ENCODE data around the gene SPSB1.

SPSB1 gene

DNA sequence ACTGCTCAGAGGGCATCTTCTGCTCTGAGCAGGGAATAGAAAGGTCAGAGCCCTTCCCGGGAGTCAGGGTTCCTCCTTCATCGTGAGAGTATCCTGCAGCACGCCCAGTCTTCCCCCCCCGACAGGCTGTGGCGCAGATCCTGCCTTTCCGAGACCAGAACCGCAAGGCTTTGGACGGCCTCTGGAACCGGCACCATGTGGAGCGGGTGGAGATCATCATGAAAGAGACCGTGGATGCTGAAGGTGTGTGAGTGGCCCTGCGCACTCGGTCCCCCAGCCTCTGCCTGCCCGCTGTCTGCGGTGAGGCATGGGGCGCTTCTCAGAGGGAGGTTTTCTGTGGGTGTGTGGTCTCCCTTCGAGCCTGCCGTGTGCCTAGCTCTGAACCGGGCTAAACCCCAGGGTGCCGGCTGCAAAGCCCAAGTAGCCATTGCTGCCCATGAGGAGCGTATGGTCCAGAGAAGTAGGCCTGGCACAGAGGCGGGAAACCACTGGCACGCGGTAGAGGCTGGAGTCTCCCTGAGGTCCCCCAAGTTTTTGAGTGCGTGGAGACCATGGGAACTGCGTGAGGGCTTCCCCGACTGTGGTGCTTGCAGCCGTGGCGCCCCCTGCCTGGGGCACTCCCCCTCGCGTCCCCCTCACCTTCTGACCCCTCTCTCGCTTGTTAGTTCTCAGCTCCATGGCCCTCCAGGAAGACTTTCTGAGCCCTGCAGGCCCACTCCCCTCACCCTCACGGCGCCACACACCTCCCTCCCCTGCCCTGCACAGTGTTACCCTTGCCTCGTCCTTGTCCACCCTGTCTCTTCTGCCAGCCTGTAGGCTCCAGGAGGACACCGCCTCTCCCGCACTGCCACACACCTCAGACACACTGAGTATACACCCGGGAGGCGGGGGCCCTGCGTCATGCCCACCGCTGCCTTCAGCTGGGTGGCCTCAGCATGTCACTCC is 45.6 kb upstream of the SPSB1 start:
- no peak for DNase-seq (ENCODE audit: low read depth)
- TF ChIP-seq, protein P1, sequence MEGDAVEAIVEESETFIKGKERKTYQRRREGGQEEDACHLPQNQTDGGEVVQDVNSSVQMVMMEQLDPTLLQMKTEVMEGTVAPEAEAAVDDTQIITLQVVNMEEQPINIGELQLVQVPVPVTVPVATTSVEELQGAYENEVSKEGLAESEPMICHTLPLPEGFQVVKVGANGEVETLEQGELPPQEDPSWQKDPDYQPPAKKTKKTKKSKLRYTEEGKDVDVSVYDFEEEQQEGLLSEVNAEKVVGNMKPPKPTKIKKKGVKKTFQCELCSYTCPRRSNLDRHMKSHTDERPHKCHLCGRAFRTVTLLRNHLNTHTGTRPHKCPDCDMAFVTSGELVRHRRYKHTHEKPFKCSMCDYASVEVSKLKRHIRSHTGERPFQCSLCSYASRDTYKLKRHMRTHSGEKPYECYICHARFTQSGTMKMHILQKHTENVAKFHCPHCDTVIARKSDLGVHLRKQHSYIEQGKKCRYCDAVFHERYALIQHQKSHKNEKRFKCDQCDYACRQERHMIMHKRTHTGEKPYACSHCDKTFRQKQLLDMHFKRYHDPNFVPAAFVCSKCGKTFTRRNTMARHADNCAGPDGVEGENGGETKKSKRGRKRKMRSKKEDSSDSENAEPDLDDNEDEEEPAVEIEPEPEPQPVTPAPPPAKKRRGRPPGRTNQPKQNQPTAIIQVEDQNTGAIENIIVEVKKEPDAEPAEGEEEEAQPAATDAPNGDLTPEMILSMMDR (conservative IDR thresholded peaks at IDR 0.05; ENCODE audit: low read depth, low read length), result no peak
- H3K4me3 ChIP-seq (ENCODE audit: low read depth, low read length), result no peak overlapping the region

DNA sequence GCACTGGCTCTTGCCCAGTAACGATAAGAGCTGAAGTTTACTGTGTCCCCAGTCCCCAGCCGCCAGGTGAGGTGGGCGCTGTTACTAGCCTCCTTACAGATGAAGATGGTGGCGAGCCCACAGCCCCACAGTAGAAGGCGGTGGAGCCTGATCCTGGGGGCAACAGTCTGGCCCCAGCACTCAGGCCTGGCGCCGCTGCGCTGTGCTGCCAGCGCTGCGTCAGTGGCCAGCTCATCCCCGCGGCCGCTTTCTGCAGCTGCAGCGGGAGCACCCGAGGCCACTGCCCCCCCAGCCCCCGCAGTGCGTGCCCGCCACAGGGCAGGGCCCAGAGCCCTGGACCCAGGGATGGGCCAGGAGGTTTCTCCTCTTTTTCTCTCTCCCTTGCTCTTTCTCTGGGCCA is 44.8 kb upstream of the SPSB1 start:
- TF ChIP-seq, protein P1 (conservative IDR thresholded peaks at IDR 0.05; ENCODE audit: low read depth, low read length), result no peak
- H3K4me3 ChIP-seq (ENCODE audit: low read depth, low read length), result no peak overlapping the region
- no peak for DNase-seq (ENCODE audit: low read depth)

DNA sequence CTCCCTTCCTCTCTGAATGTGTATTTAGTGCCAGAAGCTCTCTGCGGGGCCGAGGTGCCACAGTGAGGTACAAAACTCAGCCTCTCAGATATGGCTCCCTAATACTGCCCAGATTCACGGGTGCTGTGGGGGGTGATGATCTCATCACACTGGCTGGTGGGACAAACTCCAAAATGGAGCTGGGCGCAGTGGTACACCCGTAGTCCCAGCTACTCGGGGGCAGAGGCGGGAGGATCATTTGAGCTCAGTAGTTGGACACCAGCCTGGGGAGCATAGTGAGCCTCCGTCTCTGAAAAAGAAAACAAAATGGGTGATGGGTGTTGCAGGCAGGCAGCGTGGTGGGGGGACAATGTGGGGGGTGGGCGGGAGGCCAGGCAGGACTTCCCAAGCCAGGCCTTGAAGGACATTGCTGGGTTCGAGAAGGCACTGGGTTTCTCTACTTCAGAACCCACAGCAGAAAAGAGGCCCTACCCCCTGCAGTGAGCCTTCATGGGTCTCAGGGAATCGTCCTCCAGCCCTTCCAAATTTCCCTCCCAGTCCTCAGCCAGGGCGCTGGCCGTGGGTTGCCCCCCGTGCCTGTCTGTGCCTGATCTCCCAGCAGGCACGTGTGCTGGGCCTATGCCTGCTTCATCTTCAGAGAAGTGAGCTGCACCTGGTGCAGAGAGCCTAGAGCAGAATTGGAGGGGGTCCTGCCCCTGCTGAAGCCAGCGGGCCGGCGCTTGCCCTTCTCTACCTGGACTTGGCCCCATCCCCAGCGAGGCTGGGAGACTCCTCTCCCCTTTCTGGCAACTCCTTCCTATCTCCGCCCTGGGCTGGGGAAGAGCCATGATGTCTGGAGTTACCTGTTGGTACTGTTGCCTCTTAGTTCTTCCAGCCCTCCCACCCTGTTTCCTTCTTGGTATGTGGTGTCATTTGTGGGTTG is 44.1 kb upstream of the SPSB1 start:
- DNase-seq (ENCODE audit: low read depth), result no peak
- TF ChIP-seq, protein P1 (conservative IDR thresholded peaks at IDR 0.05; ENCODE audit: low read depth, low read length), result no peak
- H3K4me3 ChIP-seq (ENCODE audit: low read depth, low read length), result no peak overlapping the region

DNA sequence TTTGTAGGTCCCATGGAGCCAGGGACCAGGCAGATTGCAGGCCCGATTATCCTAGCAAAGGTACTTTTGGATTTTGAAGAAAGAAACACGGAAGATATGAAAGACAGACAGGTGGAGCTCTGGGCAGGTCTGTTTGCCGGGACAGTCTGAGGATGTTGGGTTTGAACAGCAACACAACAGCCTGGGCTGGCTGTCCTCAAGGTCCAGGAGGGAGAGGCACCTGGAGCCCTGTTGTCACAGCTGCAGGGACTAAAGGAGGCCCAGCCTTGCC is 43.5 kb upstream of the SPSB1 start:
- DNase-seq (ENCODE audit: low read depth), result no peak
- H3K4me3 ChIP-seq (ENCODE audit: low read depth, low read length), result no peak overlapping the region
- TF ChIP-seq, protein P1 (conservative IDR thresholded peaks at IDR 0.05; ENCODE audit: low read depth, low read length), result no peak

DNA sequence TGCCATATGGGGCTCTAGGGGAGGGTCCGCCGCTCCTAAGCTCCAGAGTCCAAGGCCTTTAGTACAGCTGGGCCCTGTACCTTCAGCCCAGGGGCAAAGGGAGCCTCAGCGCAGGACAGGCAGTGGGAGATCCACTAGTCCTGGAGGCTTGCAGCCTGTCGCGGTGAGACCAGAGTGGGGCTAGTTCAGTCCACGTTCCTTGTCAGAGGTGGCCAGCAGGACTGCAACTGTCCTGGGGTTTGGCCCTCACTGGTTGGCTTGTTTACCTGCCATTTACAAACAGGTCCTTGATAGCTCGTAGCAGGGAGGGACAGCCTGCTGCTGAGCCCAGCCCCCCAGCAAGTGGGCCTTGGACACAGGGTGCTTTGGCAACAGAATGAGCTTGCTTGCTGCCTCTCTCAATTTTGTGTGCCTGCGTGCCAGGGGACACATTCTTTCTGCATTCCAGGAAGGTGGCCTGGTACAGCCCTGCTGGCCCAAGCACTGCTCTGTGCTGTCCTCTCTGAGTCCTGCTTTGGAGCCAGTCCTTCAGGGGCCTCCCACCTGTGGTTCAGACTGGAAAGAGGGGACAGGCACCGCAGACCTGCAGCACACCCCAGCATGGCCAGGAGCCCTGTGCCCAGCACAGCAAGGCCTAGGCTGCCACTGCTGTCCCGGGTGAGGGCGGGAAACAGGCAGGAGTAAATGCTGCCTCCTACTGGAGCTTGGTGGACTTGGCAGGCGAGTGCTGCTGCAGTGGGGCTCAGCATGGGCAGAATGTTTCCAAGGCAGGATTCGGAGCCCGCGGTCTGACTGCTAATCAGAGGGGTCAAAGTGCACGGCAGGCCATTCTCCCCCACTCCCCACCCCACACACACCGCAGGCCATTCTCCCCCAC is 42.9 kb upstream of the SPSB1 start:
- peak; percentile 76 for DNase-seq (ENCODE audit: low read depth)
- H3K4me3 ChIP-seq (ENCODE audit: low read depth, low read length), result no peak overlapping the region
- TF ChIP-seq, protein P1 (conservative IDR thresholded peaks at IDR 0.05; ENCODE audit: low read depth, low read length), result peak; percentile 87
